ENCODE data around the gene NEURL4. TPM values are rescaled to one million over a fixed set of nuclear protein-coding genes. Genes with fewer than 3 reads are reported as not detected.
A peak's percentile ranks its signal among the peaks of the same experiment; 100 is the strongest.
"Not testable (repeated sequence)": the region's sequence is repeated elsewhere in the genome, so short reads cannot be mapped to it uniquely, and the experiment has no call there.

Gene NEURL4
- total RNA-seq, 1 donor from 2014 or later = 44.8 TPM

DNA sequence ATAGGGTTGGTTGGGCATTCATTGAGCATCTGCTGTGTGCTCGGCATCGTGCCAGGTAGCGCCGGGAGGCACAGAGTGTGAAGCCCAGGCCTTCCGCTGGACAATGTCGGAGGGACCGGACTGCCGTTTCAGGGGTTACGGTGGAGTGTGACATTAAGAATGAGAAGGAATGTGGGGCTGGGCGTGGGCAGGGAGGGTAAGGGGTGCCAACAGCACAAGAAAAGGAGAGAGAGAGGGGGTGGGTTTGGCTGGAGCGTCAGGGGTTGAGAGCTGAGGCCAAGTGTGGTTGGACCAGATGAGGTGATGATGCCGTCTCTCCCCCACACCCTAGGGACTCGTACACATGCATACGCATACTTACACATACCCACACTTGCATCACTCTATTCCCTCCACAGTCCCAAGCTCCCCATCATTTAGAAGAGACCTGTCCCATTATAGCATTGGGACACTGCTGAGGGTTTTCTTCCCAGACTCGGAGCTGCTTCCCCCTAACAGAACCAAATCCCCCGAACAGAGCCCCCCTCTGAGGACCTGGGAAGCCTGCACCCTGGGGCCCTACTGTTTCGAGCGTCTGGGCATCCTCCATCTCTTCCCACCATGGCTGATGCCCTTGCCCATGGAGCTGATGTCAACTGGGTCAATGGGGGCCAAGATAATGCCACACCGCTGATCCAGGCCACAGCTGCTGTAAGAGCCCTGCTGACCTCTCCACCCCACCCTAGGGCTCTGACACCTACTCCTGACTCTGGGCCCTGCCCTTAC lies 19.5 kb upstream of the NEURL4 start:
- no peak for DNase-seq (ENCODE audit: low spot score in 2 of 2)
- FAIRE-seq = no peak

DNA sequence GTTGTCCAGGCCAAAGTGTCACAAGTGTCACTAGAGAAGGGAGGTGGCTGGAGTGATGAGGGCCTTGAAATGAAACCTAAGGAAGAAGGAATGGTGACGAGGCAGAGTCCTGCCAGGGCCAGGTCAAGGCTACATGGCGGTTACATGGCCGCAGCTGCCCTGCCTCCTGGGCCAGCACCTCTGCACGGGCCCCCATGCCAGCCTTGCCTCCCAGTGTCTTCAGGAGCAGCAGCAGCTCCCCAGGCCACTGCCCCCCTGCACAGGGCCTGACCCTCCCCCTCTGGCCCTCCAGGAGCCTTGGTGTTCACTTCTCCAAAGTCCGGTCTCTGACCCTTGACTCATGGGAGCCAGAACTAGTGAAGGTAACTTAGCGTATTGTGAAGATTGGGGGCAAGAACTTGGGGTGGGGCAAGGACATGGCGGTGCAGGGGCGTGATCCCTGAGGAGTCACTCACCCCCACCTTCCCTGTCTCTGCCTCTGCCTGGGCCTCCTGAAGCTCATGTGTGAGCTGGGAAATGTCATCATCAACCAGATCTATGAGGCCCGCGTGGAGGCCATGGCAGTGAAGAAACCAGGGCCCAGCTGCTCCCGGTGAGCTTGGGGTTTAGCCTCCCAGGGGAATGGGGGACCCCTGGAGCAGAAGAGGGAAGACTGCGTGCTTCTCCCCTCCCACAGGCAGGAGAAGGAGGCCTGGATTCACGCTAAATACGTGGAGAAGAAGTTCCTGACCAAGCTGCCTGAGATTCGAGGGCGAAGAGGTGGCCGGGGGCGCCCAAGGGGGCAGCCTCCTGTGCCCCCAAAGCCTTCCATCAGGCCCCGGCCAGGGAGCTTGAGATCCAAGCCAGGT lies 18.7 kb upstream of the NEURL4 start:
- FAIRE-seq (no peak), DNase-seq (ENCODE audit: low spot score in 2 of 2) (no peak)

DNA sequence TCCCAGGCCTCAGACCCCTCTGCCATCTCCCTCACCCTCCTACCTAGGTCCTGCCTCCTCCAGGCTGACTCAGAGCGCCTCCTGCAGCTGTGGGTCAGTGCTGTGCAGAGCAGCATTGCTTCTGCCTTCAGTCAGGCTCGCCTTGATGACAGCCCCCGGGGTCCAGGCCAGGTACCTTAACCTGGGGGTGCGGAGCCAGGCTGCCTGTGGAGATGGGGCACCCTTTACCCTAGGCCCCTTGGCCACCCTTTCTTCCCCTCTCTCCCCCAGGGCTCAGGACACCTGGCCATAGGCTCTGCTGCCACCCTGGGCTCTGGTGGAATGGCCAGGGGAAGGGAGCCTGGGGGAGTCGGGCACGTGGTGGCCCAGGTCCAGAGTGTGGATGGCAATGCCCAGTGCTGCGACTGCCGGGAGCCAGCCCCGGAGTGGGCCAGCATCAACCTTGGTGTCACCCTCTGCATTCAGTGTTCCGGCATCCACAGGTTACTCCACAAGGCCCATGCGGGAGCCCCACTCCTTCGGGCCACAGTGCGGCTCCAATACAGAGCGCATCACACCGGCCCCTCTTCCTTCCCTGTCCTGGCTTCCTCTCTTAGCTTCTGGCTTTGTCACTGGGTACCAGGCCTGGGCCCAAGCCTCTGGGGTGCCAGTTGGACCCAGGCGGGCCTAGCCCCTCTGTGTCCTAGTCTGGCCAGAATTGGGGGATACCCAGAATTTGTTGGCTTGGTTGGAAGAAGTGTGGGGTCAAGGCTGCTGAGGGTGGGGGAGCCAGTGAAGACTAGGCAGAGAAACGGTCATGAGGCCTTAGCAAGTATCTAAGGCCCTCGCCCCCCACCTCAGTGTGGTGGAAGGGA lies 17.9 kb upstream of the NEURL4 start:
- FAIRE-seq (no peak), DNase-seq (ENCODE audit: low spot score in 2 of 2) (no peak)

DNA sequence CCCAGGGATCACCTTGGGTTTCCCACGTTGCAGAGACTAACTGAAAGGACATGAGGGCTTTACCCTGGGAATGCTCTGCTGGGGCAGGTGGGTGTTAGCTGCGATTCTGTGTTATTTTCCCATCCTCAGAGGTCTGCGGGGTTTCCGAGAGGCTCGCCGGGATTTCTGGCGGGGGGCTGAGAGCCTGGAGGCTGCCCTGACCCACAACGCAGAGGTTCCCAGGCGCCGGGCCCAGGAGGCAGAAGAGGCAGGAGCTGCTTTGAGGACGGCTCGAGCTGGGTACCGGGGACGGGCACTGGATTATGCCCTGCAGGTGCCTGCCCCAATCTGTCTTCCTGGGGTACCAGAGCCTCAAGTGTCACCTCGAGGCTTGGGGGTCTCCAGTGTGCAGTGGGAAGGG lies 14.1 kb upstream of the NEURL4 start:
- no peak for FAIRE-seq
- DNase-seq (ENCODE audit: low spot score in 2 of 2) = no peak

DNA sequence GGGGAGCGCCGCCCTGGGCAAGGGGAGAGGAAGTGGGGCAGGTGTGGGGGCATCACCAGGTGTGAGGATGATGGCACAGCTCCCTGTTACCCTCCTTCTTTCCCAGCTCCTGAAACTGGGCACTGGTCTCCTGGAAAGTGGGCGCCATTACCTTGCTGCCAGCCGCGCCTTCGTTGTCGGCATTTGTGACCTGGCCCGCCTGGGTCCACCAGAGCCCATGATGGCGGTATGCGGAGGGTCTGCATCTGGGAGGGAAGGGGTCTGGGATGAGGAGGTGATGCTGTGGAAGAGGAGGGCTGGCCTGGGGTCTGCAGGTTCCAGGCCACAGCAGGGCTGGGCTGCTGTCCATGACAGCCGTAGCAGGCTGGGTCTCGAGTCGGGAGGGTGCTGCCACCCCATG lies 12.7 kb upstream of the NEURL4 start:
- DNase-seq (ENCODE audit: low spot score in 2 of 2) (no peak), FAIRE-seq (no peak)

DNA sequence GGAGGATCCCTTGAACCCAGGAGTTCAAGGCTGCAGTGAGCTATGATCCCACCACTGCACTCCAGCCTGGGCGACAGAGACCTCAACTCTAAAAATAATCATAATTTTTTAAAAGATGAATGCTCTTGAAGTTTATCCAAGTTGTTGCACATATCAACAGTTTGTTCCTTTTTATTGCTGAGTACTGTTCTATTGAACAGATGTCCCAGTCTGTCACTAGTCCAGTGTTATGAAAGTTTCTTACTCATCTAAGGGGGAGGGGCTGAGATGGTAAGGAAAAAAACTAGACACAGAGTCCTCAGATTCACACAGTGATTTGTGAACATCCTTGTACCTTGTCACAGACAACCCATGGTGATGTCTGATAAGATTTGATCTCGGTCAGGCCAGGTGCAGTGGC lies 11.0 kb upstream of the NEURL4 start:
- FAIRE-seq (no peak), DNase-seq (ENCODE audit: low spot score in 2 of 2) (no peak)

DNA sequence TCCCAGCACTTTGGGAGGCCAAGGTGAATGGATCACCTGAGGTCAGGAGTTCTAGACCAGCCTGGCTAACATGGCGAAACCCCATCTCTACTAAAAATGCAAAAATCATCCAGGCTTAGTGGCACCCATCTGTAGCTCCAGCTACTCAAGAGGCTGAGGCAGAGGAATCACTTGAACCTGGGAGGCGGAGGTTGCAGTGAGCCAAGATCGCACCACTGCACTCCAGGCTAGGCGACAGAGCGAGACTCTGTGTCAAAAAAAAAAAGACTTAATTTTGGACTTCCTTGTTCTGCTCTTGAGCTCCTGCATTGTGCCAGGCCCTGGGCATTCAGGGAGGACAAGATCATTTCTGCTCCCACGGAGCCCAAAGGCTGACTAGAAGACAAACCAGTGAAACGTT lies 8.5 kb upstream of the NEURL4 start:
- not testable (repeated sequence) for FAIRE-seq; DNase-seq (ENCODE audit: low spot score in 2 of 2)

DNA sequence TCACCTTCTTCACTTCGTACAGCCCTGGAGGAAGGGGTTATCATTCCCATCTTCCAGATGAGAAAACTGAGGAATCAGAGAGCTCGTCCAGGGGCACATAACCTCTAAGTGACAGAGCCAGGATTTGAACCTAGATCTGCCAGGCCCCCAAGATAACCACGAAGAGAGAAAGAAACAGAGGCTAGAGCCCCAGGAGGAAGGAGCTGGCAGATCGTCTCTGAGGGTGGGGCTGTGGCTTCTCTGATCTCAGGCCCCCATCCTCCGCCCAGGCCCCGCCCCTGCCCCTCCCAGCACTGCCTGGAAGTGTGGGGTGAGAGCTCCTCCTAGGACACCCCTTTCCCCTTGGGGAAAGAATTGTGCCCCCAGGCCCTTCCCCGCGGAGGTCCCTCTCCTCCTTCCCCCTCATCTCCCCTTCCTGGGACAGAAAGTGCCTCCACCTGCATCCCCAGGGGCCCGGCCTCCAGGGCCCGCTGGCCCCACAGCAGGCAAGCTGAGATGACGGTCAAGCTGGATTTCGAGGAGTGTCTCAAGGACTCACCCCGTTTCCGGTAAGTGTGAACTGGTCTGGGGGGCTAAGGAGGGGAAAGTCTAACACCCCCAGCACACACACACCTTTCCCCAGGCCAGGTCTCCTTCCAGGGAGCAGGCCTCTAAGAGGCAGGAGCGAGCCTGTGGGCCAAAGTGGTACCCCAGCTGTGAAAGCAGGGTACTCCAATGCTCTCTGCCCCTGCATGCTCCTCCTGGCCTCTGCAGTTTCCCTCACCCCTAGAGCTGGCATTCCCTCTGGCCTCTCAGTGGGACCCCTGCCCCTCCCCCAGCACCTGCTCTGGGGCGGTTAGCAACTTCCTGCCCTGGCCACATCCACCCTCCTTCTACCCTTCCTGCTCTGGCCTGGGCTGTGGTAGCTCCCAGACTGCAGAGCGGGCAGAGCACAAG lies 7.4 kb upstream of the NEURL4 start, which contains the start of gene ACAP1:
Gene ACAP1, plus strand, starts transcription at position 290 of the 936 bp plus-strand sequence. Its CDS starts 206 bp downstream, at position 496.
- no peak for FAIRE-seq
- DNase-seq (ENCODE audit: low spot score in 2 of 2) = no peak

DNA sequence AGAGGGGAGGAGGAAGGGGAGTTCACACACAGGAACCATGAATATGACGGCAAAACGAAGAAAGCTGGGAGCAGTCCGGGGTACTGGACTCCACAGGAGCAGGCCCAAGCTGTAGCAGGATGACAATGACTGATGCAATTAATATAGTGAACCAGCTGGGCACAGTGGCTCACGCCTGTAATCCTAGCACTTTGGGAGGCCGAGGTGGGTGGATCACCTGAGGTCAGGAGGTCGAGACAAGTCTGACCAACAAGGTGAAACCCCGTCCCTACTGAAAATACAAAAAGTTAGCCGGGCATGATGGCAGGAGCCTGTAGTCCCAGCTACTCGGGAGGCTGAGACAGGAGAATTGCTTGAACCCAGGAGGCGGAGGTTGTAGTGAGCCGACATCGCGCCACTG lies 6.6 kb upstream of the NEURL4 start:
- not testable (repeated sequence) for FAIRE-seq; DNase-seq (ENCODE audit: low spot score in 2 of 2)

DNA sequence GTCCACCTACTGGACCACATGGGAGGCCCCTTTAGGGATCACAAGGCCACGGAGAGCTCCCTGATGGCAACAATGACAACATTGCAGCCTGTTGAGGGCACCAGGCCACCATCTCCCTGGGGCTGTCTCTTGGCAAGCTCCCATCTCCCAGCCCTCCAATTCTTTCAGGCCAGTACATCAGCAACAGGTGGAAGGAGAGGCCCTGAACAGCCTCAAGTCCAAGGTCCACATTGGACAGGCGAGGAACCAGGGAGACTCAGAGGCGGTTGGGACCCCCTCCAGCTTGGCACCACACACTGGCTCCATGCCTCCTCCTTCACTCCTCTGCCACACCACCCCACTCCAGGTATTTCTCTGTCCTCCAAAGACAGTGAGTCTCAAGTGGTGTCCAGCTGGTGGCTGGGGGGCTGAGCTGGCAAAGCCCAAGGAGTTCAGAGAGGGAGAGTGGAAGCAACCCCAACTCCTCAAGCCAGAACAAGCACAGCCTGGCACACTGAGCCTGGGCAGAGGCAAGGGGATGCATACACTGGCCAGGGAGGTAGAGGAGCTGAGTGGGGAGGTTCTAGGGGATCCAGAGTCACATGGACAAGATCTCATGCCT lies 5.9 kb upstream of the NEURL4 start:
- DNase-seq (ENCODE audit: low spot score in 2 of 2) = no peak
- FAIRE-seq = no peak

DNA sequence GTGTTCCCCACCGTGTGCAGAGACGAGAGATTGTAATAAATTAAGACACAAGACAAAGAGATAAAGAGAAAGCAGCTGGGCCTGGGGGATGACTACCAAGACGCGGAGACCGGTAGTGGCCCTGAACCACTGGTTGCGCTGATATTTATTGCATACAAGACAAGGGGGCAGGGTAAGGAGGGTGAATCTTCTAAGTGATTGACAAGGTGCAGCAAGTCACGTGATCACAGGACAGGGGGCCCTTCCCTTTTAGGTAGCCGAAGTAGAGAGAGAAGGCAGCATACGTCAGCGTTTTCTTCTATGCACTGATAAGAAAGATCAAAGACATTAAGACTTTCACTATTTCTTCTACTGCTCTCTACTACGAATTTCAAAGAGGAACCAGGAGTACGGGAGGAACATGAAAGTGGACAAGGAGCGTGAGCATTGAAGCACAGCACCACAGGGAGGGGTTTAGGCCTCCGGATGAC lies 3.5 kb upstream of the NEURL4 start:
- FAIRE-seq; DNase-seq (ENCODE audit: low spot score in 2 of 2): not testable (repeated sequence)

DNA sequence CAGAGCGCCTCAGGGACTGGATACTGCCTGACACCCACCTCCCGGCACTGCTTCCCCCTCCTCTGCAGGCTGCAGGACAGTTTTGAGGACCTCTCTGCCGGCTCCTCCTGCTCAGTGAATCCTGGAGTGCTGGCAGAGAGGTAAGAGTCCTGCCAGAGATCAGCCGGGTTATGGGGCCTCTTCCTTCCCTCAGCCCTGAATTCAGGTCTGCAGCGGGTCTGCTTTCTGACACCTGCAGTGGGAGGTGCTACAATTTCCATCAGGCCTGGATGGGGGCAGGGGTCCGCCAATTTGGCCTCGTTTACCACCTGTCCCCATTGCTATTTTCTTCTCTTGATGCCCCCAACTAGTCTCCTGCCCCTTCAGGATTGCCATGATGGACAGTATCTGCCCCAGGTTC lies 3.0 kb upstream of the NEURL4 start:
- no peak for FAIRE-seq

DNA sequence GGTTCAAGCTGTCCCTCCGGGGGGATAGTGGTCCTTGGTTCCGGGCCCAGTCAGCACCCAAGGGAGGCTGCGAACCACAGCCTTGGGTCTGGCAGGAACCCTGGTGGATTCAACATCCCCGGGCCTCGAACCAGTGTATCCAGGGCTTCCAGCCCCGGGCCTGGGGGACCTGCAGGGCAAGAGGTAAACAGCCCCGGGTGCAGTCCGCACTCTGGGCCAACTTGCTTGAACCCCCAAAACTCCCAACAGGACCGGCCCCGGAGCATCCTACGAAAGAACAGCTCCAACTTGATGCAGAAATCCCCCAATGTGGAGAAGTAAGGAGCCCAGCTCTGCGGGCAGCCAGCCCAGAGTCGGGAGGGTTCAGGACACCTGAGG lies 1.5 kb upstream of the NEURL4 start:
- FAIRE-seq = no peak
- no peak for DNase-seq (ENCODE audit: low spot score in 2 of 2)

More for the DNA sequence above, 3.0 kb upstream of the NEURL4 start:
- DNase-seq (ENCODE audit: low spot score in 2 of 2) = no peak

DNA sequence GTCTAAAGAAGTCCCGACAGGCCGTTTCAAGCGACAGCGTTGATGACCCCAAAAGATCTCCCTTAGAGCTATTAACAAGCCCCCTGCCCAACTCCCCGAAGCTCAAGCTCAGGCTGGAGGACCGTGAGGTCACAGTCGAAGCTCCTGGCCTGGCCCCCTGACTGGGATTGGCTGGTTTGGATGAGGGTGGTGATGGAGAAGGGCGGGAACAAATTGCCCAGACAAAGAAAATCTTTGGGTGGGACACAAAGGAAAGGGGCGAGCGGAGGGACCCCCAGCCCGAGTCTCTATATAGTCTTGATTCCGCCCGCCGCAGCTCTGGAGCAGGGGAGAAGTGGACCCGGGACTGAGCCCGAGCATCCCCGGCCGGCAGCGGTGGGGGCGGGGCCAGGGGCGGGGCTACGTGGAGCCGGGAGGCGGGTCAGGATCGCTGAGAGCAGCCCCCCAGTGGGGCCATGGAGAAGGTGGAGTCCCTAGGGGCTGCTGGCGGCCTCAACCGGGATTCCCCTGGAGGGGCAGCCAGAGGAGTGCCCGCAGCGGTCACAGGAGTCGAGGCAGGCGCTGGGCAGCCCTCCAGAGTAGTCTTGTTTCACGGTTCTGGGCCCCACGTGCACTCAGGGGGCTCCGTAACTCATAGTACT lies 982 bp upstream of the NEURL4 start:
- DNase-seq (ENCODE audit: low spot score in 2 of 2) = peak; percentile 81 to 86
- FAIRE-seq = no peak

DNA sequence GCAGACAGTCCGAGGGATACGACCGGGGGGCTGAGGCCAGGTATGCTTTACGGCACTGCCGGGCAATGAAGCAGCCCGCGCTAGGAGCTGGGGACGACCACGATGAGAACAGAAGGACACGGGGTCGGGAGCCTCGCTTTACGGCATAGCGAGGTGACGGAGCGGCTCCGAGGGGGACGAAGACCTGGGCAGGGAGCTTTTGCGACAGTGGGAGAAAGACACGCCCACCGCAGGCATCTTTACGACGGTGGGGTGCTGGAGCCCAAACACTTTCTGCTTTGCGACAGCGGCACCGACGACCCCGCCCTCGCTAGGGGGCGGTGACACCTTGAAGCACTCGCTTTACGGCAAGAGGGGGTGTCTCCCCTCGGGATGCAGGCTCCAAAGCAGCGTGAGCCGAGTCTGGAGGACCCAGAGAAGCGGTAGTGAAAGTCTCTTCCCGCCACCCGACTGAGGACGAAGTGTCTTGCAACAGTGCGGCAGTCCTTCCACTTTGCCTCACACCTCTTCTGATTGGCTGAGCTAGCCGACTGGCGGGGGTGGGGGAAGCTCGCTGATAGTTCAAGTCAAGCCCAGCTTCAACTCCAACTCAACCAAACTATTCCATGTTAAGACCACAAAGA lies 350 bp upstream of the NEURL4 start:
- DNase-seq (ENCODE audit: low spot score in 2 of 2) (peak; percentile 98 to 99), FAIRE-seq (no peak)

DNA sequence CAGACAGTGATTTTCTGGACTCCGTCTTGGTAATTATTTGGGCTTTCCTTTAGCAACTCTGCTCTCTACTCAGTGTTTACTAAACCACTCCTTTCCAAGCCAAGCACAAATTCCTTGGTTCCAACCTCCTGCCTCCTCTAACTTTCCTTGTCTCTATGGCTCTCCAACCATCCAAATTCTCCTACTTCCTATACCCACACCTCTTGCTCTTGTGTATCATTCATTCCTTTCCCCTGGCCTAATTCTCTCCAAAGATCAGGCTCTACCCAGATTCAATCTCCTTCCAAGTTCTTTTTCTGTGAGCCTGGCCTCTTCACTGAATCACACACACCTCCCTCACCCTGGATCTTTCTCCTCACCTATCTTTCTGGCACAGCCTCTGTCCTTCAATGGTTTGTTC lies 1.1 kb downstream of the NEURL4 start:
- no peak for FAIRE-seq
- no peak for DNase-seq (ENCODE audit: low spot score in 2 of 2)

DNA sequence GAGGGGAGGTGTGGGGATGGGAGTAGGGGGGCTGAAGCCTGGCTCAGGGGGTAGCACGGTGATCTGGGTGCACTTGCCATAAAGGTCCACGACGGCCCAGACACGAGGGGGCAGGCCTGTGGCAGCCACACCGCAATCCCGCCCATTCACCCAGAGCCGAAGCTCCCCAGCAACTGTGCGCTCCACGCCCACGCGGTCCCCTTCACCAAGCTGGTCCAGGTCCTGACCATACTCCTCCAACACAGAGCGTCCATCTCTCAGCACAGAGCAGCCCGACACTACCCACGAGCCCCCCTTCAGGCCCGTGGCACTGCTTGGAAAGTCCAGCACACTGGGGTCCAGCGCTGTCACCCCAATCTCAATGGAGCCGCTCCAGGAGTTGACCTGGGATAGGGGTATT lies 1.6 kb downstream of the NEURL4 start:
- FAIRE-seq (no peak), DNase-seq (ENCODE audit: low spot score in 2 of 2) (peak in 1 of 2 donors; percentile 14)

DNA sequence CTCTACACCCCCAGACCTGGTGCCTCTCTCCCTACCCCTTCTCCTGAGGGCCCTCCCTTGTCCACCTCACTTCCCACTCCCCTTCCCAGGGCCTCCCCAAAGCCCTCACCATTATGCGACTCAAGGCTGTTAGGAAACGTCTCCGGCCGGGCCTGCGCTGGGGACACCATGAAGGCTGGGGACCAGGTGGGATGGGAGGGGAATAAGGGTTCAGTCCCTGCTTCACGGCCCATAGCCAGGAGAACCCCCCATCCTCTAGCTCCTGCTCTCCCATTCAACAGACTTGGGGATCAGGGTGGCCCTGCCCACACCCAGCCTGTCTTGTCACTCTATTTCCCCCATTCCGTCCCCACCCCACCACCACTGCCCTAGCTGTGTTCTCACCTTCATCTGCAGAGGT lies 2.1 kb downstream of the NEURL4 start:
- DNase-seq (ENCODE audit: low spot score in 2 of 2) (peak in 1 of 2 donors; percentile 22), FAIRE-seq (no peak)

Measured in frontal cortex (tissue), 4 donors.